ENCODE results near the gene HBB. TPM values are rescaled to one million over a fixed set of nuclear protein-coding genes. Genes with fewer than 3 reads are reported as not detected.
"Not testable (repeated sequence)": the region's sequence is repeated elsewhere in the genome, so short reads cannot be mapped to it uniquely, and the experiment has no call there.

The HBB gene
- total and polyA plus RNA-seq, 4 donors, result 132 to 2,002 (median 659) TPM

DNA sequence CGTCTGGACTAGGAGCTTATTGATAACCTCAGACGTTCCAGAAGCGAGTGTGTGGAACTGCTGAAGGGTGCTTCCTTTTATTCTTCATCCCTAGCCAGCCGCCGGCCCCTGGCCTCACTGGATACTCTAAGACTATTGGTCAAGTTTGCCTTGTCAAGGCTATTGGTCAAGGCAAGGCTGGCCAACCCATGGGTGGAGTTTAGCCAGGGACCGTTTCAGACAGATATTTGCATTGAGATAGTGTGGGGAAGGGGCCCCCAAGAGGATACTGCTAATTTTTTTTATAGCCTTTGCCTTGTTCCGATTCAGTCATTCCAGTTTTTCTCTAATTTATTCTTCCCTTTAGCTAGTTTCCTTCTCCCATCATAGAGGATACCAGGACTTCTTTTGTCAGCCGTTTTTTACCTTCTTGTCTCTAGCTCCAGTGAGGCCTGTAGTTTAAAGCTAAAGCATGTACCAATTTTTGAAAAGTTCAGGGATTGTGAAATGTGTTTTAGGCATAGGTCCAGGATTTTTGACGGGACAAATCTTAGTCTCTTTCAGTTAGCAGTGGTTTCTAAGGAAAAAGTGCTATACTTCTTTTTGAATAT, 23.0 kb upstream of the HBB start, which contains the start of gene HBG1:
TSS of gene HBG1 (minus strand) at position 51 of the 590 bp plus-strand sequence. CDS start 53 bp downstream, outside the sequence.
- WGBS (ENCODE audit: insufficient coverage), result no CpG with 5 or more reads among the region's 9 CpGs
- not testable (repeated sequence) for H3K4me3 ChIP-seq (ENCODE audit: low read depth, low read length); H3K27ac ChIP-seq (ENCODE audit: low read depth, low read length); H3K27me3 ChIP-seq (ENCODE audit: control insufficient read depth, insufficient read depth, low read length); DNase-seq (ENCODE audit: low read depth in 4 of 6, low spot score in 6 of 6); H3K4me1 ChIP-seq (ENCODE audit: control insufficient read depth, insufficient read depth, low read length); H3K36me3 ChIP-seq (ENCODE audit: control insufficient read depth, insufficient read depth, low read length); H3K9me3 ChIP-seq (ENCODE audit: control insufficient read depth, insufficient read depth, low read length)

DNA sequence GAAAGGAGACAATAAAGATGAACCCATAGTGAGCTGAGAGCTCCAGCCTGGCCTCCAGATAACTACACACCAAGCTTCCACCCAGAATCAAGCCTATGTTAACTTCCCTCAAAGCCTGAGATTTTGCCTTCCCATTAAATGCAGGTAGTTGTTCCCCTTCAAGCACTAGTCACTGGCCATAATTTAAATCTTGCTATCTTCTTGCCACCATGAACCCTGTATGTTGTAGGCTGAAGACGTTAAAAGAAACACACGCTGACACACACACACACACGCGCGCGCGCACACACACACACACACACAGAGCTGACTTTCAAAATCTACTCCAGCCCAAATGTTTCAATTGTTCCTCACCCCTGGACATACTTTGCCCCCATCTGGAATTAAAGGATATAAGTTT, 21.6 kb upstream of the HBB start:
- not testable (repeated sequence) for H3K4me3 ChIP-seq (ENCODE audit: low read depth, low read length); H3K27ac ChIP-seq (ENCODE audit: low read depth, low read length); H3K9me3 ChIP-seq (ENCODE audit: control insufficient read depth, insufficient read depth, low read length); H3K36me3 ChIP-seq (ENCODE audit: control insufficient read depth, insufficient read depth, low read length); DNase-seq (ENCODE audit: low read depth in 4 of 6, low spot score in 6 of 6); H3K4me1 ChIP-seq (ENCODE audit: control insufficient read depth, insufficient read depth, low read length); H3K27me3 ChIP-seq (ENCODE audit: control insufficient read depth, insufficient read depth, low read length)
- no CpG with 5 or more reads among the region's 7 CpGs for WGBS (ENCODE audit: insufficient coverage)

DNA sequence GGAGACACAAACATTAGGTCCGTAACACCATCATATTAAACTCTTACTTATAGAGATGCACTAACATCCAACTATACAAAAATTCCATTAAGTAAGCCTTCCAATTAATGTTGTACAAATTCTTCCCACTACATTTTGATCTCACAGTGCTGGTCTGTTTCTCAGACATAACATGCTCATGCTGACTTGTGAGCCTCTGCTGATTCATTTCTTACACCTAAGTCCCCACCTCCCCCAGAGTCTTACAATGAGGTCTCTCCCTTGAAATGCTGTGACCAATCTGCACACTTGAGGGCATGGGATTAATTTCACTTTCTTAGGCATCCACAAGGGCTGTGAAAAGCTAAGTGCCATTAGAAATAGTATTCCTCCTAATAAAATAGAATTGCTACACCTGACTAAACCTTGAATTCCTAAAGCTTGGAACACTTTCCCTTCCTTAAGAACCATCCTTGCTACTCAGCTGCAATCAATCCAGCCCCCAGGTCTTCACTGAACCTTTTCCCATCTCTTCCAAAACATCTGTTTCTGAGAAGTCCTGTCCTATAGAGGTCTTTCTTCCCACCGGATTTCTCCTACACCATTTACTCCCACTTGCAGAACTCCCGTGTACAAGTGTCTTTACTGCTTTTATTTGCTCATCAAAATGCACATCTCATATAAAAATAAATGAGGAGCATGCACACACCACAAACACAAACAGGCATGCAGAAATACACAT, 20.8 kb upstream of the HBB start:
- Histone ChIP-seq H3K4me3 (ENCODE audit: low read depth, low read length) (no peak overlapping the region), H3K4me1 (ENCODE audit: control insufficient read depth, insufficient read depth, low read length) (no peaks in the 10 kb centered on the region), H3K27me3 (ENCODE audit: control insufficient read depth, insufficient read depth, low read length) (no peaks in the 10 kb centered on the region), H3K27ac (ENCODE audit: low read depth, low read length) (no peak overlapping the region), H3K9me3 (ENCODE audit: control insufficient read depth, insufficient read depth, low read length) (no peaks in the 10 kb centered on the region), H3K36me3 (ENCODE audit: control insufficient read depth, insufficient read depth, low read length) (no peaks in the 10 kb centered on the region)
- WGBS (ENCODE audit: insufficient coverage), result 83% methylated on average over 3 of the region's 3 CpGs
- DNase-seq (ENCODE audit: low read depth in 4 of 6, low spot score in 6 of 6), result no peak

DNA sequence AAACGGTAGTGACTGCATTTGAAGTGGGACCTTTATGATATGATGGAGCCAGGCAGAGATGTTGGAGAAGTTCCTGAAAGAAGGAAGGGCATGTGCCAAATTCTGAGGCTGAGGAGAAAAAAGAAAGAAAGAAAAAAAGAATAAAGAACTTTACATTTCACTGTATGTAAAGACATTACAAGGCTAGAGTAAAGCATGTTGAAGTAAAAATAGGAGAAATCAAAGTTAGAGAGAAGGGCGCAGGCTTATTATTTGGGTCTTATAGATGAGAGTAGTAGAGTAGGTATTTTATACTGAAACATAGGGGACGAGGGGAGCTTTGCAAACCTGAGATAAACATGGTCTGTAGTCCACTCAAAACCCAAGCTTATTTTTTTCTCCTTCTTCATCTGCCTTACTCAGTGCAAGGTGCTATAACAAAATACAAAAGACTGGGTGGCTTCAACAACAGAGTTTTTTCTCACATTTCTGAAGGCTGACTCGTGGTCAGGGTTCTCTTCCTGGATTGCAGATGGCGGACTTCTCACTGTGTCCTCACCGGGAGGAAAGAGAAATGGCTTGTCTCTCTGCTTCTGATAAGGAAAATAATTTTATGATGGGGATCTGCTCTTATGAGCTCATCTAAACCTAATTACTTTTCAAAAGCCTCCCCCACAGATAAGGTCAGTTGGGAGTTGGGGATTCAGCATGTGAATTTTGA, 20.1 kb upstream of the HBB start:
- Histone ChIP-seq H3K9me3 (ENCODE audit: control insufficient read depth, insufficient read depth, low read length) (no peaks in the 10 kb centered on the region), H3K4me1 (ENCODE audit: control insufficient read depth, insufficient read depth, low read length) (no peaks in the 10 kb centered on the region), H3K27me3 (ENCODE audit: control insufficient read depth, insufficient read depth, low read length) (no peaks in the 10 kb centered on the region), H3K27ac (ENCODE audit: low read depth, low read length) (no peak overlapping the region), H3K36me3 (ENCODE audit: control insufficient read depth, insufficient read depth, low read length) (no peaks in the 10 kb centered on the region), H3K4me3 (ENCODE audit: low read depth, low read length) (no peak overlapping the region)
- DNase-seq (ENCODE audit: low read depth in 4 of 6, low spot score in 6 of 6), result no peak
- 86% methylated on average over 2 of the region's 6 CpGs for WGBS (ENCODE audit: insufficient coverage)

DNA sequence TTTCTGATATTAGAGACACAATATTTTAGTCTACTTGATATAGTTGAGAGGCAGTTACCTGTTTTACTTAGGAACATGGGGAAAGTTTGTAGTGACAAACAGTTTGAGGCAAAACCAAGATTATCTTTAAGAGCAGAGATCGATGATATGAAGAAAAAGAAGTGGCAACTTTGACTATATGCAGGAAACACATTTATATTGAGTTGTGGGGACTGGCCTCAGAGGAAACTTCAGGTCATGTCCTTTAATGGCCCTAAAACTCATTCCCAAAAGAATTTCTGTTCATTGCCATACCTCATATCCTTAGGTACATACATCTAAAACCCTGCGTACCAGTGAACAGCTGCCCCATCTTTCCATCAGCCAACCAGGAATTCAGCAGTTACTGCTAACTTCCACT, 18.3 kb upstream of the HBB start:
- no peaks in the 10 kb centered on the region for H3K36me3 ChIP-seq (ENCODE audit: control insufficient read depth, insufficient read depth, low read length)
- no peak overlapping the region for H3K27ac ChIP-seq (ENCODE audit: low read depth, low read length)
- no peaks in the 10 kb centered on the region for H3K9me3 ChIP-seq (ENCODE audit: control insufficient read depth, insufficient read depth, low read length)
- DNase-seq (ENCODE audit: low read depth in 4 of 6, low spot score in 6 of 6), result no peak
- 92% methylated on average over 1 of the region's 2 CpGs for WGBS (ENCODE audit: insufficient coverage)
- no peaks in the 10 kb centered on the region for H3K27me3 ChIP-seq (ENCODE audit: control insufficient read depth, insufficient read depth, low read length)
- H3K4me1 ChIP-seq (ENCODE audit: control insufficient read depth, insufficient read depth, low read length), result no peaks in the 10 kb centered on the region
- no peak overlapping the region for H3K4me3 ChIP-seq (ENCODE audit: low read depth, low read length)

- Histone ChIP-seq H3K4me3 (ENCODE audit: low read depth, low read length) (no peak overlapping the region), H3K27me3 (ENCODE audit: control insufficient read depth, insufficient read depth, low read length) (no peaks in the 10 kb centered on the region), H3K4me1 (ENCODE audit: control insufficient read depth, insufficient read depth, low read length) (no peaks in the 10 kb centered on the region), H3K36me3 (ENCODE audit: control insufficient read depth, insufficient read depth, low read length) (no peaks in the 10 kb centered on the region), H3K27ac (ENCODE audit: low read depth, low read length) (no peak overlapping the region), H3K9me3 (ENCODE audit: control insufficient read depth, insufficient read depth, low read length) (no peaks in the 10 kb centered on the region)
- WGBS (ENCODE audit: insufficient coverage), result 87% methylated on average over 4 of the region's 4 CpGs
- no peak for DNase-seq (ENCODE audit: low read depth in 4 of 6, low spot score in 6 of 6)
Measured at GRCh38 chr11:5243816-5244180, 16.9 kb upstream of the HBB start.

GRCh38 chr11:5242933-5243815, 16.3 kb upstream of the HBB start:
- no peaks in the 10 kb centered on the region for H3K36me3 ChIP-seq (ENCODE audit: control insufficient read depth, insufficient read depth, low read length)
- WGBS (ENCODE audit: insufficient coverage), result 84% methylated on average over 5 of the region's 7 CpGs
- H3K27ac ChIP-seq (ENCODE audit: low read depth, low read length), result no peak overlapping the region
- H3K9me3 ChIP-seq (ENCODE audit: control insufficient read depth, insufficient read depth, low read length), result no peaks in the 10 kb centered on the region
- DNase-seq (ENCODE audit: low read depth in 4 of 6, low spot score in 6 of 6), result no peak
- no peak overlapping the region for H3K4me3 ChIP-seq (ENCODE audit: low read depth, low read length)
- H3K4me1 ChIP-seq (ENCODE audit: control insufficient read depth, insufficient read depth, low read length), result no peaks in the 10 kb centered on the region
- H3K27me3 ChIP-seq (ENCODE audit: control insufficient read depth, insufficient read depth, low read length), result no peaks in the 10 kb centered on the region

DNA sequence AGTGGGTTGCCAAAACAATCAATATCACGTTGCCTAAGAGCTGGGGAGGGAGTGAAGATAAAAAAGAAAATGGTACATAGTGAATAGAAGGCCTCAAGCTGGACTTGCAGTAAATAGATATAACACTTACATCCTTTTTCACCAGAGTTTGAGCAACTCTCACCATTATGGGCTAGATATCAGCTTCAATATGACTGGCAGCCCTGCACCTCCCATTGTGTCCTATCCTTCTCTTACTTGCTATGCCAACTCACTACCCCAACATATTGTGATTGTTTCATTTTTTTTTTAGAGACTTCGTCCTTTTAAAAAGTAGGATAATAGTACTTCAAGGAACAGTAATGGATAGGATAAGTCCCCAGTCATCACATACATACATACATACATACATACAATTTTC, 15.3 kb upstream of the HBB start:
- Histone ChIP-seq H3K9me3 (ENCODE audit: control insufficient read depth, insufficient read depth, low read length) (no peaks in the 10 kb centered on the region), H3K4me3 (ENCODE audit: low read depth, low read length) (no peak overlapping the region), H3K27me3 (ENCODE audit: control insufficient read depth, insufficient read depth, low read length) (no peaks in the 10 kb centered on the region), H3K27ac (ENCODE audit: low read depth, low read length) (no peak overlapping the region), H3K4me1 (ENCODE audit: control insufficient read depth, insufficient read depth, low read length) (no peaks in the 10 kb centered on the region), H3K36me3 (ENCODE audit: control insufficient read depth, insufficient read depth, low read length) (no peaks in the 10 kb centered on the region)
- DNase-seq (ENCODE audit: low read depth in 4 of 6, low spot score in 6 of 6), result no peak
- WGBS (ENCODE audit: insufficient coverage), result no CpG with 5 or more reads among the region's 2 CpGs

DNA sequence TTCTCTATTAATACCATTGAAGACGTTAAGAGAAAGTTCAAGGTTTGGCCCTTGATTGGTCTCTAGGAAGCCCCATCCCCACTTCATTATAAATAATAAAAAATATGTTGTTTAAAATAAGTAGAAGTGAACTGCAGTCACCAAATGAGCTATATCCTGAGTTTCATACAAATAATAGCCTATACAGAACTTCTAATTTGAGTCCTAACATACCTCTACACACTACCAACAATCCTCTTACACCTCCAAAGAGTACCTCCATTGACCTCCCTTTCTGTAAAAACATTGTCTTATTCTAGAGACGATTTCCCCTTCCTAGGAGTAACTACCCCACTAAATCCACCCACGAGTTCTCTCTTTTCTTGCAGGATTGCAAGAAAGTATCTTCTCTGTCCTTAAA, 14.6 kb upstream of the HBB start:
- no peak overlapping the region for H3K4me3 ChIP-seq (ENCODE audit: low read depth, low read length)
- no peak for DNase-seq (ENCODE audit: low read depth in 4 of 6, low spot score in 6 of 6)
- 86% methylated on average over 1 of the region's 3 CpGs for WGBS (ENCODE audit: insufficient coverage)

More for the DNA sequence above, 14.6 kb upstream of the HBB start:
- Histone ChIP-seq H3K4me1 (ENCODE audit: control insufficient read depth, insufficient read depth, low read length) (no peaks in the 10 kb centered on the region), H3K27ac (ENCODE audit: low read depth, low read length) (no peak overlapping the region), H3K9me3 (ENCODE audit: control insufficient read depth, insufficient read depth, low read length) (no peaks in the 10 kb centered on the region), H3K27me3 (ENCODE audit: control insufficient read depth, insufficient read depth, low read length) (no peaks in the 10 kb centered on the region), H3K36me3 (ENCODE audit: control insufficient read depth, insufficient read depth, low read length) (no peaks in the 10 kb centered on the region)

Measured in spinal cord (tissue), 10 donors.